ENCODE data around the gene INTS6.

- no peak for TF ChIP-seq CTCF (conservative IDR thresholded peaks at IDR 0.05 in 1 of 2, IDR thresholded peaks at IDR 0.05 in 1 of 2; ENCODE audit: extremely low read depth in 1 of 2, insufficient read depth in 1 of 2, low read depth in 1 of 2, low read length in 2 of 2)
- TF ChIP-seq EZH2 (IDR thresholded peaks at IDR 0.05; ENCODE audit: borderline replicate concordance, low read length) = no peak
Observed at GRCh38 chr13:51422484-51422883, 30.4 kb downstream of the INTS6 start.
